Cardiac muscle cell (in vitro differentiated cells and primary cell): ENCODE data around the gene SYT7. TPM values are rescaled to one million over a fixed set of nuclear protein-coding genes. Genes with fewer than 3 reads are reported as not detected.

Experiments
- DNase-seq, 2 donors: peaks; one replicate each; pipeline versions ENCODE4 v3.0.0 to v3.0.0-alpha.2; 2010 to 2017; ENCODE audit warnings: low read depth in 1 of 2, low spot score in 1 of 2
- H3K27ac ChIP-seq: fragments of 200-600 bp; sonication (generic); 2 replicates; pipeline ENCODE4 v1.5.1; 2016
- H3K27me3 ChIP-seq: fragments of 200-600 bp; sonication (generic); 2 replicates; pipeline ENCODE4 v1.6.0; 2016; ENCODE audit warnings: control low read depth
- H3K36me3 ChIP-seq: fragments of 200-600 bp; sonication (generic); 2 replicates; pipeline ENCODE4 v1.5.1; 2016; ENCODE audit warnings: control low read depth
- H3K4me1 ChIP-seq: fragments of 200-600 bp; sonication (generic); 2 replicates; pipeline ENCODE4 v1.8.1; 2017; ENCODE audit warnings: low read depth, mild to moderate bottlenecking, mixed run types
- H3K4me3 ChIP-seq: fragments of 200-600 bp; sonication (generic); 2 replicates; pipeline ENCODE4 v1.5.1; 2016; ENCODE audit warnings: mild to moderate bottlenecking
- H3K9me3 ChIP-seq: fragments of 200-600 bp; sonication (generic); 2 replicates; pipeline ENCODE4 v1.5.1; 2017; ENCODE audit warnings: low read depth, mild to moderate bottlenecking, control low read depth
- CTCF ChIP-seq: IDR thresholded peaks from 2 replicates; pipeline ENCODE4 v1.5.1; 2012; ENCODE audit warnings: low read depth, mild to moderate bottlenecking, low read length
- polyA plus RNA-seq: library from polyadenylated mRNA; unstranded; fragments of >200 nt; fragmentation: Nextera tagmentation; extraction: Ambion mirVana; gene quantifications from 2 replicates; pipeline ENCODE4 v1.2.1, GENCODE V29; 2016
- total RNA-seq: library from RNA; depleted of rRNA; stranded (reverse); fragments of >200 nt; gene quantifications from 2 replicates; pipeline ENCODE4 v1.2.3, GENCODE V29; 2016

SYT7 gene
- total and polyA plus RNA-seq, 2 experiments from 2014 or later: 6.3 to 12.1 TPM

- Histone ChIP-seq H3K27ac (no peak overlapping the region), H3K27me3 (peaks cover 24% of the 10 kb centered on the region), H3K4me3 (peak overlapping the region; percentile 17), H3K4me1 (peaks cover 25% of the 10 kb centered on the region), H3K36me3 (no peaks in the 10 kb centered on the region), H3K9me3 (no peaks in the 10 kb centered on the region)
- peak in 1 of 2 donors; percentile 42 for DNase-seq
- peak; percentile 18 for TF ChIP-seq CTCF
These were observed 25.6 kb downstream of the SYT7 start for GRCh38 chr11:61555051-61555969.

- Histone ChIP-seq H3K4me1 (peaks cover 25% of the 10 kb centered on the region), H3K36me3 (no peaks in the 10 kb centered on the region), H3K9me3 (no peaks in the 10 kb centered on the region), H3K27me3 (peaks cover 24% of the 10 kb centered on the region), H3K27ac (no peak overlapping the region), H3K4me3 (no peak overlapping the region)
- no peak for DNase-seq
- no peak for TF ChIP-seq CTCF
These were observed 26.5 kb downstream of the SYT7 start for GRCh38 chr11:61554172-61554988.

GRCh38 chr11:61553373-61554171, 27.3 kb downstream of the SYT7 start:
- H3K27ac ChIP-seq: no peak overlapping the region
- H3K27me3 ChIP-seq: peaks cover 24% of the 10 kb centered on the region
- H3K36me3 ChIP-seq: no peaks in the 10 kb centered on the region
- no peak for TF ChIP-seq CTCF
- H3K4me3 ChIP-seq: no peak overlapping the region
- DNase-seq: peak in 1 of 2 donors; percentile 29
- peaks cover 25% of the 10 kb centered on the region for H3K4me1 ChIP-seq
- H3K9me3 ChIP-seq: no peaks in the 10 kb centered on the region

GRCh38 chr11:61552108-61552635, 28.7 kb downstream of the SYT7 start:
- Histone ChIP-seq H3K4me1 (peaks cover 27% of the 10 kb centered on the region), H3K9me3 (no peaks in the 10 kb centered on the region), H3K4me3 (no peak overlapping the region), H3K36me3 (no peaks in the 10 kb centered on the region), H3K27me3 (peaks cover 24% of the 10 kb centered on the region), H3K27ac (no peak overlapping the region)
- no peak for TF ChIP-seq CTCF
- peak in 1 of 2 donors; percentile 47 for DNase-seq

- peak in 1 of 2 donors; percentile 56 for DNase-seq
- H3K27ac ChIP-seq: no peak overlapping the region
- no peaks in the 10 kb centered on the region for H3K36me3 ChIP-seq
- peaks cover 27% of the 10 kb centered on the region for H3K4me1 ChIP-seq
- H3K4me3 ChIP-seq: no peak overlapping the region
- no peak for TF ChIP-seq CTCF
- peaks cover 19% of the 10 kb centered on the region for H3K27me3 ChIP-seq
- H3K9me3 ChIP-seq: no peaks in the 10 kb centered on the region
These were observed 29.2 kb downstream of the SYT7 start for GRCh38 chr11:61551634-61552033.
